DMS53 (cell line): Measurements from ENCODE around the gene AP5Z1.

ENCODE experiments used
- DNase-seq: peaks from one replicate; lab custom pipeline; 2025; lab: John Stamatoyannopoulos, UW

AP5Z1 gene

GRCh38 chr7:4766666-4767519 is 8.5 kb upstream of the AP5Z1 start:
- DNase-seq = peak; percentile 40

GRCh38 chr7:4768597-4769569 is 6.5 kb upstream of the AP5Z1 start:
- peak; percentile 24 for DNase-seq

GRCh38 chr7:4769761-4770160 is 5.7 kb upstream of the AP5Z1 start:
- peak; percentile 66 for DNase-seq

GRCh38 chr7:4770886-4771285 is 4.5 kb upstream of the AP5Z1 start:
- no peak for DNase-seq

- no peak for DNase-seq
Observed at GRCh38 chr7:4771737-4772136, 3.7 kb upstream of the AP5Z1 start.

- no peak for DNase-seq
Observed at GRCh38 chr7:4772306-4772705, 3.1 kb upstream of the AP5Z1 start.

- DNase-seq = no peak
Observed at GRCh38 chr7:4774007-4774406, 1.4 kb upstream of the AP5Z1 start.

GRCh38 chr7:4774658-4775249 is 669 bp upstream of the AP5Z1 start:
- DNase-seq = peak; percentile 85

GRCh38 chr7:4775848-4776623 is 613 bp downstream of the AP5Z1 start:
- DNase-seq = peak; percentile 69

GRCh38 chr7:4779118-4779517 is 3.7 kb downstream of the AP5Z1 start:
- DNase-seq = no peak

- DNase-seq = no peak
Observed at GRCh38 chr7:4781366-4782069, 6.1 kb downstream of the AP5Z1 start.

GRCh38 chr7:4782333-4783291 is 7.2 kb downstream of the AP5Z1 start:
- no peak for DNase-seq

GRCh38 chr7:4783292-4783652 is 7.8 kb downstream of the AP5Z1 start:
- no peak for DNase-seq

- no peak for DNase-seq
Observed at GRCh38 chr7:4783762-4784351, 8.4 kb downstream of the AP5Z1 start.

GRCh38 chr7:4784799-4785198 is 9.4 kb downstream of the AP5Z1 start:
- no peak for DNase-seq

GRCh38 chr7:4785371-4785770 is 9.9 kb downstream of the AP5Z1 start:
- no peak for DNase-seq

GRCh38 chr7:4786015-4786414 is 10.6 kb downstream of the AP5Z1 start:
- DNase-seq = no peak

GRCh38 chr7:4787541-4787940 is 12.1 kb downstream of the AP5Z1 start:
- DNase-seq = no peak

- DNase-seq = no peak
Observed at GRCh38 chr7:4787947-4788626, 12.7 kb downstream of the AP5Z1 start.
